Kasumi-1 (cell line): ENCODE results near the gene MREG.
"Not testable (repeated sequence)": the region's sequence is repeated elsewhere in the genome, so short reads cannot be mapped to it uniquely, and the experiment has no call there.

Experiments used
- DNase-seq, 2 experiments: peaks; one replicate each; lab custom pipeline; 2025; lab: John Stamatoyannopoulos, UW

The MREG gene

GRCh38 chr2:215958257-215958656, 55.1 kb downstream of the MREG start:
- no peak for DNase-seq

- DNase-seq = not testable (repeated sequence)
Observed at GRCh38 chr2:215957354-215958122, 55.8 kb downstream of the MREG start.

GRCh38 chr2:215952860-215953637, 60.3 kb downstream of the MREG start:
- DNase-seq = no peak

GRCh38 chr2:215951558-215951957, 61.8 kb downstream of the MREG start:
- DNase-seq = no peak

GRCh38 chr2:215949991-215950404, 63.4 kb downstream of the MREG start:
- peak; percentile 33 to 57 for DNase-seq

GRCh38 chr2:215948051-215948450, 65.3 kb downstream of the MREG start:
- no peak for DNase-seq

- DNase-seq = no peak
Observed at GRCh38 chr2:215946586-215946985, 66.8 kb downstream of the MREG start.

GRCh38 chr2:215942194-215942593, 71.2 kb downstream of the MREG start:
- no peak for DNase-seq

GRCh38 chr2:215941726-215942125, 71.6 kb downstream of the MREG start:
- DNase-seq = no peak

GRCh38 chr2:215940645-215941184, 72.6 kb downstream of the MREG start:
- DNase-seq = no peak

- DNase-seq = no peak
Observed at GRCh38 chr2:215937190-215937589, 76.2 kb downstream of the MREG start.

- no peak for DNase-seq
Observed at GRCh38 chr2:215933151-215933550, 80.2 kb downstream of the MREG start.

- DNase-seq = peak; percentile 21 to 42
Observed at GRCh38 chr2:215931256-215931903, 82.0 kb downstream of the MREG start.

- no peak for DNase-seq
Observed at GRCh38 chr2:215930505-215931253, 82.7 kb downstream of the MREG start.

- DNase-seq = no peak
Observed at GRCh38 chr2:215929602-215930335, 83.6 kb downstream of the MREG start.

- DNase-seq = no peak
Observed at GRCh38 chr2:215928086-215928485, 85.3 kb downstream of the MREG start.

GRCh38 chr2:215926992-215927391, 86.4 kb downstream of the MREG start:
- DNase-seq = not testable (repeated sequence)

GRCh38 chr2:215921895-215922294, 91.5 kb downstream of the MREG start:
- DNase-seq = no peak

GRCh38 chr2:215920244-215921100, 92.9 kb downstream of the MREG start:
- peak; percentile 48 to 58 for DNase-seq

- no peak for DNase-seq
Observed at GRCh38 chr2:215919624-215920243, 93.6 kb downstream of the MREG start.
